WTC11 (cell line): Measurements from ENCODE around the gene MYOM1. TPM values are rescaled to one million over a fixed set of nuclear protein-coding genes. Genes with fewer than 3 reads are reported as not detected.

Experiments
- ATAC-seq: fragments of 200-7000 bp; cut with Tn5 transposase; 2 replicates; pipeline ENCODE4 v1.10.0; 2021; ENCODE audit warnings: mild to moderate bottlenecking, moderate library complexity
- CTCF ChIA-PET: fragments of 300-600 bp; sonication (Branson Sonifier 250); formaldehyde crosslinking; loops from one replicate; lab custom pipeline; 2021; ENCODE audit warnings: antibody characterized with exemption; lab: Charles Lee
- POLR2A ChIA-PET: fragments of 350-600 bp; sonication (Branson Sonifier 250); formaldehyde crosslinking; loops from one replicate; lab custom pipeline; 2021; ENCODE audit warnings: antibody characterized with exemption; lab: Charles Lee
- DNase-seq: peaks from one replicate; pipeline ENCODE4 v3.0.0; 2021; ENCODE audit warnings: low spot score
- H3K27ac Mint-ChIP-seq: 2 replicates; pipeline ENCODE4 v1.8.0; 2021; ENCODE audit warnings: mixed read lengths
- H3K27me3 Mint-ChIP-seq: 2 replicates; pipeline ENCODE4 v1.8.0; 2021; ENCODE audit warnings: low read depth, mild to moderate bottlenecking, moderate library complexity, mixed read lengths
- H3K36me3 Mint-ChIP-seq: 2 replicates; pipeline ENCODE4 v1.8.0; 2021; ENCODE audit warnings: mixed read lengths
- H3K4me1 Mint-ChIP-seq: 2 replicates; pipeline ENCODE4 v1.8.0; 2022; ENCODE audit warnings: mixed read lengths
- H3K4me3 Mint-ChIP-seq: 2 replicates; pipeline ENCODE4 v1.8.0; 2021; ENCODE audit warnings: mild to moderate bottlenecking, moderate library complexity, mixed read lengths
- H3K9me3 Mint-ChIP-seq: 2 replicates; pipeline ENCODE4 v1.8.0; 2021; ENCODE audit warnings: mixed read lengths
- ETV6 ChIP-seq: sonication (generic); formaldehyde crosslinking; IDR thresholded peaks from 2 replicates; pipeline ENCODE4 v1.8.1; 2022; ENCODE audit warnings: mild to moderate bottlenecking, missing genetic modification reagents
- FOXJ3 ChIP-seq: sonication (generic); formaldehyde crosslinking; IDR thresholded peaks from 2 replicates; pipeline ENCODE4 v1.9.0; 2021; ENCODE audit warnings: missing genetic modification reagents, mild to moderate bottlenecking, borderline replicate concordance
- FOXK1 ChIP-seq: sonication (generic); formaldehyde crosslinking; IDR thresholded peaks from 2 replicates; pipeline ENCODE4 v1.8.0; 2022; ENCODE audit warnings: mild to moderate bottlenecking, moderate library complexity, missing genetic modification reagents
- FOXP4 ChIP-seq: sonication (generic); formaldehyde crosslinking; IDR thresholded peaks from 2 replicates; pipeline ENCODE4 v1.8.0; 2022; ENCODE audit warnings: mild to moderate bottlenecking, missing genetic modification reagents
- IRF1 ChIP-seq: sonication (generic); formaldehyde crosslinking; IDR thresholded peaks from 2 replicates; pipeline ENCODE4 v1.8.0; 2023; ENCODE audit warnings: missing genetic modification reagents
- JAZF1 ChIP-seq: fragments of 250-450 bp; sonication (Bioruptor Pico); IDR thresholded peaks from 2 replicates; pipeline ENCODE4 v1.9.0; 2021; ENCODE audit warnings: moderate library complexity, mild to moderate bottlenecking, inconsistent platforms
- JUN ChIP-seq: sonication (generic); formaldehyde crosslinking; IDR thresholded peaks from 2 replicates; pipeline ENCODE4 v1.8.0; 2023; ENCODE audit warnings: mild to moderate bottlenecking, missing genetic modification reagents
- MYBL2 ChIP-seq: sonication (generic); formaldehyde crosslinking; IDR thresholded peaks from 2 replicates; pipeline ENCODE4 v1.8.1; 2023; ENCODE audit warnings: mild to moderate bottlenecking, moderate library complexity, missing genetic modification reagents
- NFATC4 ChIP-seq: fragments of 250-450 bp; sonication (Bioruptor Pico); IDR thresholded peaks from 2 replicates; pipeline ENCODE4 v1.9.0; 2021; ENCODE audit warnings: mild to moderate bottlenecking
- NR2C2 ChIP-seq: sonication (generic); formaldehyde crosslinking; IDR thresholded peaks from 2 replicates; pipeline ENCODE4 v1.8.0; 2022; ENCODE audit warnings: mild to moderate bottlenecking, missing genetic modification reagents
- RELA ChIP-seq: sonication (generic); formaldehyde crosslinking; IDR thresholded peaks from 2 replicates; pipeline ENCODE4 v1.8.1; 2022; ENCODE audit warnings: missing genetic modification reagents, mild to moderate bottlenecking, borderline replicate concordance
- ZNF671 ChIP-seq: fragments of 250-450 bp; sonication (Bioruptor Pico); IDR thresholded peaks from 2 replicates; pipeline ENCODE4 v1.8.0; 2021; ENCODE audit warnings: mild to moderate bottlenecking
- ZSCAN18 ChIP-seq: fragments of 250-450 bp; sonication (Bioruptor Pico); IDR thresholded peaks from 2 replicates; pipeline ENCODE4 v2.1.2; 2022; ENCODE audit warnings: mild to moderate bottlenecking, moderate library complexity
- total RNA-seq: library from RNA; stranded (reverse); gene quantifications from 3 replicates; pipeline ENCODE4 v1.2.3, GENCODE V29; 2021
- TF ChIP-seq, protein P1 (sequence below): sonication (generic); formaldehyde crosslinking; IDR thresholded peaks from 2 replicates; pipeline ENCODE4 v1.8.1; 2022; ENCODE audit warnings: mild to moderate bottlenecking, missing genetic modification reagents, moderate library complexity, borderline replicate concordance
- TF ChIP-seq, protein P2 (sequence below): fragments of 250-450 bp; sonication (Bioruptor Pico); IDR thresholded peaks from 2 replicates; pipeline ENCODE4 v1.9.0; 2021; ENCODE audit warnings: mild to moderate bottlenecking, borderline replicate concordance
- TF ChIP-seq, protein P3 (sequence below): sonication (generic); formaldehyde crosslinking; IDR thresholded peaks from 2 replicates; pipeline ENCODE4 v1.8.1; 2023; ENCODE audit warnings: mild to moderate bottlenecking, moderate library complexity, missing genetic modification reagents
- TF ChIP-seq, protein P4 (sequence below): sonication (generic); formaldehyde crosslinking; IDR thresholded peaks from 2 replicates; pipeline ENCODE4 v1.8.1; 2022; ENCODE audit warnings: mild to moderate bottlenecking, moderate library complexity, missing genetic modification reagents
- TF ChIP-seq, protein P5 (sequence below): fragments of 250-450 bp; sonication (Bioruptor Pico); IDR thresholded peaks from 2 replicates; pipeline ENCODE4 v1.8.0; 2021; ENCODE audit warnings: mild to moderate bottlenecking
- TF ChIP-seq, protein P6 (sequence below): fragments of 200-600 bp; IDR thresholded peaks from 2 replicates; pipeline ENCODE4 v1.8.0; 2022; ENCODE audit warnings: antibody characterized with exemption

Gene MYOM1
- total RNA-seq, 1 experiment from 2014 or later, result 0.35 TPM

DNA sequence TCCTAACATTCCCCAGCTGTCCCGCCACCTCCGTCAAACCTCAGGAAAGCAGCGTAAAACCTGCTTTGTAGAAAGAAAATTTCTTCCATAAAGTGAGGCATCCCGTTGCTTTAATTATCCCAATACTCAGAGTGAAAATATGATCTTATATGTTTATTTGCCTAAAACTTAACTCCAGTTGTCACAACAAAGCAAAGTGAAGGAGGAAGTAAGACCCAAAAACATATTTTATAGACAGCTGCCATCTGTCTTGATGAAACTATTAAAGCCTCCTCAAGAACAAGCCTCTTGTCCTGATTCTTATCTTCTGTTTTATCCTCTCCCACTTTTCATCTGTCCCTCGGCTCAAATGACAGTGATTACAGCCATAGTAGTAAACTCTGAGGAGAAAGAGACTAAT, 177.9 kb downstream of the MYOM1 start:
- ATAC-seq, result no peak
- no peak for DNase-seq
- no peak overlapping the region for H3K27ac Mint-ChIP-seq
- H3K36me3 Mint-ChIP-seq, result no peaks in the 10 kb centered on the region
- POLR2A ChIA-PET, result no interaction called here
- no peaks in the 10 kb centered on the region; the same call in 1 of the 2 replicates for H3K27me3 Mint-ChIP-seq
- TF ChIP-seq ZSCAN18 (no peak), RELA (CRISPR knock-in tag) (no peak), ETV6 (CRISPR knock-in tag) (no peak), NR2C2 (CRISPR knock-in tag) (no peak), NFATC4 (no peak), FOXK1 (CRISPR knock-in tag) (no peak), JUN (no peak), JAZF1 (CRISPR knock-in tag) (no peak), ZNF671 (CRISPR knock-in tag) (no peak), MYBL2 (CRISPR knock-in tag) (no peak), FOXP4 (no peak), FOXJ3 (no peak), IRF1 (no peak)
- TF ChIP-seq, protein P1, sequence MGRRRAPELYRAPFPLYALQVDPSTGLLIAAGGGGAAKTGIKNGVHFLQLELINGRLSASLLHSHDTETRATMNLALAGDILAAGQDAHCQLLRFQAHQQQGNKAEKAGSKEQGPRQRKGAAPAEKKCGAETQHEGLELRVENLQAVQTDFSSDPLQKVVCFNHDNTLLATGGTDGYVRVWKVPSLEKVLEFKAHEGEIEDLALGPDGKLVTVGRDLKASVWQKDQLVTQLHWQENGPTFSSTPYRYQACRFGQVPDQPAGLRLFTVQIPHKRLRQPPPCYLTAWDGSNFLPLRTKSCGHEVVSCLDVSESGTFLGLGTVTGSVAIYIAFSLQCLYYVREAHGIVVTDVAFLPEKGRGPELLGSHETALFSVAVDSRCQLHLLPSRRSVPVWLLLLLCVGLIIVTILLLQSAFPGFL (CRISPR knock-in tag), result no peak
- TF ChIP-seq, protein P2, sequence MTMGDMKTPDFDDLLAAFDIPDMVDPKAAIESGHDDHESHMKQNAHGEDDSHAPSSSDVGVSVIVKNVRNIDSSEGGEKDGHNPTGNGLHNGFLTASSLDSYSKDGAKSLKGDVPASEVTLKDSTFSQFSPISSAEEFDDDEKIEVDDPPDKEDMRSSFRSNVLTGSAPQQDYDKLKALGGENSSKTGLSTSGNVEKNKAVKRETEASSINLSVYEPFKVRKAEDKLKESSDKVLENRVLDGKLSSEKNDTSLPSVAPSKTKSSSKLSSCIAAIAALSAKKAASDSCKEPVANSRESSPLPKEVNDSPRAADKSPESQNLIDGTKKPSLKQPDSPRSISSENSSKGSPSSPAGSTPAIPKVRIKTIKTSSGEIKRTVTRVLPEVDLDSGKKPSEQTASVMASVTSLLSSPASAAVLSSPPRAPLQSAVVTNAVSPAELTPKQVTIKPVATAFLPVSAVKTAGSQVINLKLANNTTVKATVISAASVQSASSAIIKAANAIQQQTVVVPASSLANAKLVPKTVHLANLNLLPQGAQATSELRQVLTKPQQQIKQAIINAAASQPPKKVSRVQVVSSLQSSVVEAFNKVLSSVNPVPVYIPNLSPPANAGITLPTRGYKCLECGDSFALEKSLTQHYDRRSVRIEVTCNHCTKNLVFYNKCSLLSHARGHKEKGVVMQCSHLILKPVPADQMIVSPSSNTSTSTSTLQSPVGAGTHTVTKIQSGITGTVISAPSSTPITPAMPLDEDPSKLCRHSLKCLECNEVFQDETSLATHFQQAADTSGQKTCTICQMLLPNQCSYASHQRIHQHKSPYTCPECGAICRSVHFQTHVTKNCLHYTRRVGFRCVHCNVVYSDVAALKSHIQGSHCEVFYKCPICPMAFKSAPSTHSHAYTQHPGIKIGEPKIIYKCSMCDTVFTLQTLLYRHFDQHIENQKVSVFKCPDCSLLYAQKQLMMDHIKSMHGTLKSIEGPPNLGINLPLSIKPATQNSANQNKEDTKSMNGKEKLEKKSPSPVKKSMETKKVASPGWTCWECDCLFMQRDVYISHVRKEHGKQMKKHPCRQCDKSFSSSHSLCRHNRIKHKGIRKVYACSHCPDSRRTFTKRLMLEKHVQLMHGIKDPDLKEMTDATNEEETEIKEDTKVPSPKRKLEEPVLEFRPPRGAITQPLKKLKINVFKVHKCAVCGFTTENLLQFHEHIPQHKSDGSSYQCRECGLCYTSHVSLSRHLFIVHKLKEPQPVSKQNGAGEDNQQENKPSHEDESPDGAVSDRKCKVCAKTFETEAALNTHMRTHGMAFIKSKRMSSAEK, result no peak
- TF ChIP-seq, protein P3, sequence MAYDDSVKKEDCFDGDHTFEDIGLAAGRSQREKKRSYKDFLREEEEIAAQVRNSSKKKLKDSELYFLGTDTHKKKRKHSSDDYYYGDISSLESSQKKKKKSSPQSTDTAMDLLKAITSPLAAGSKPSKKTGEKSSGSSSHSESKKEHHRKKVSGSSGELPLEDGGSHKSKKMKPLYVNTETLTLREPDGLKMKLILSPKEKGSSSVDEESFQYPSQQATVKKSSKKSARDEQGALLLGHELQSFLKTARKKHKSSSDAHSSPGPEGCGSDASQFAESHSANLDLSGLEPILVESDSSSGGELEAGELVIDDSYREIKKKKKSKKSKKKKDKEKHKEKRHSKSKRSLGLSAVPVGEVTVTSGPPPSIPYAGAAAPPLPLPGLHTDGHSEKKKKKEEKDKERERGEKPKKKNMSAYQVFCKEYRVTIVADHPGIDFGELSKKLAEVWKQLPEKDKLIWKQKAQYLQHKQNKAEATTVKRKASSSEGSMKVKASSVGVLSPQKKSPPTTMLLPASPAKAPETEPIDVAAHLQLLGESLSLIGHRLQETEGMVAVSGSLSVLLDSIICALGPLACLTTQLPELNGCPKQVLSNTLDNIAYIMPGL (CRISPR knock-in tag), result no peak
- TF ChIP-seq, protein P4, sequence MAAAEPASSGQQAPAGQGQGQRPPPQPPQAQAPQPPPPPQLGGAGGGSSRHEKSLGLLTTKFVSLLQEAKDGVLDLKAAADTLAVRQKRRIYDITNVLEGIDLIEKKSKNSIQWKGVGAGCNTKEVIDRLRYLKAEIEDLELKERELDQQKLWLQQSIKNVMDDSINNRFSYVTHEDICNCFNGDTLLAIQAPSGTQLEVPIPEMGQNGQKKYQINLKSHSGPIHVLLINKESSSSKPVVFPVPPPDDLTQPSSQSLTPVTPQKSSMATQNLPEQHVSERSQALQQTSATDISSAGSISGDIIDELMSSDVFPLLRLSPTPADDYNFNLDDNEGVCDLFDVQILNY, result no peak
- TF ChIP-seq, protein P5, sequence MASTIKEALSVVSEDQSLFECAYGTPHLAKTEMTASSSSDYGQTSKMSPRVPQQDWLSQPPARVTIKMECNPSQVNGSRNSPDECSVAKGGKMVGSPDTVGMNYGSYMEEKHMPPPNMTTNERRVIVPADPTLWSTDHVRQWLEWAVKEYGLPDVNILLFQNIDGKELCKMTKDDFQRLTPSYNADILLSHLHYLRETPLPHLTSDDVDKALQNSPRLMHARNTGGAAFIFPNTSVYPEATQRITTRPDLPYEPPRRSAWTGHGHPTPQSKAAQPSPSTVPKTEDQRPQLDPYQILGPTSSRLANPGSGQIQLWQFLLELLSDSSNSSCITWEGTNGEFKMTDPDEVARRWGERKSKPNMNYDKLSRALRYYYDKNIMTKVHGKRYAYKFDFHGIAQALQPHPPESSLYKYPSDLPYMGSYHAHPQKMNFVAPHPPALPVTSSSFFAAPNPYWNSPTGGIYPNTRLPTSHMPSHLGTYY, result no peak
- TF ChIP-seq, protein P6, sequence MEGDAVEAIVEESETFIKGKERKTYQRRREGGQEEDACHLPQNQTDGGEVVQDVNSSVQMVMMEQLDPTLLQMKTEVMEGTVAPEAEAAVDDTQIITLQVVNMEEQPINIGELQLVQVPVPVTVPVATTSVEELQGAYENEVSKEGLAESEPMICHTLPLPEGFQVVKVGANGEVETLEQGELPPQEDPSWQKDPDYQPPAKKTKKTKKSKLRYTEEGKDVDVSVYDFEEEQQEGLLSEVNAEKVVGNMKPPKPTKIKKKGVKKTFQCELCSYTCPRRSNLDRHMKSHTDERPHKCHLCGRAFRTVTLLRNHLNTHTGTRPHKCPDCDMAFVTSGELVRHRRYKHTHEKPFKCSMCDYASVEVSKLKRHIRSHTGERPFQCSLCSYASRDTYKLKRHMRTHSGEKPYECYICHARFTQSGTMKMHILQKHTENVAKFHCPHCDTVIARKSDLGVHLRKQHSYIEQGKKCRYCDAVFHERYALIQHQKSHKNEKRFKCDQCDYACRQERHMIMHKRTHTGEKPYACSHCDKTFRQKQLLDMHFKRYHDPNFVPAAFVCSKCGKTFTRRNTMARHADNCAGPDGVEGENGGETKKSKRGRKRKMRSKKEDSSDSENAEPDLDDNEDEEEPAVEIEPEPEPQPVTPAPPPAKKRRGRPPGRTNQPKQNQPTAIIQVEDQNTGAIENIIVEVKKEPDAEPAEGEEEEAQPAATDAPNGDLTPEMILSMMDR, result no peak
- CTCF ChIA-PET, result no interaction called here
- no peak overlapping the region for H3K4me3 Mint-ChIP-seq
- peaks cover 4% of the 10 kb centered on the region for H3K4me1 Mint-ChIP-seq
- H3K9me3 Mint-ChIP-seq, result no peaks in the 10 kb centered on the region
